HepG2 (cell line): Measurements from ENCODE around the gene CTSW. TPM values are rescaled to one million over a fixed set of nuclear protein-coding genes. Genes with fewer than 3 reads are reported as not detected.
A peak's percentile ranks its signal among the peaks of the same experiment; 100 is the strongest.

Experiments used
- CBX1 ChIP-seq: IDR thresholded peaks from one replicate; pipeline ENCODE4 v1.6.1; 2016; ENCODE audit warnings: antibody characterized with exemption, low read depth
- CHCHD3 ChIP-seq: sonication (generic); formaldehyde crosslinking; IDR thresholded peaks from 2 replicates; pipeline ENCODE4 v1.8.0; 2022; ENCODE audit warnings: mild to moderate bottlenecking, missing genetic modification reagents, moderate library complexity
- FOXA3 ChIP-seq: IDR thresholded peaks from 2 replicates; pipeline ENCODE4 v1.6.1; 2016; ENCODE audit warnings: missing genetic modification reagents, missing compliant biosample characterization
- GABPA ChIP-seq, 2 experiments: IDR thresholded peaks; 2 replicates each; pipeline ENCODE4 v1.6.1; 2011 to 2016; ENCODE audit warnings: low read depth in 2 of 2, low read length in 1 of 2, missing biosample characterization in 1 of 2, missing genetic modification characterization in 1 of 2
- GATAD2A ChIP-seq: IDR thresholded peaks from 2 replicates; pipeline ENCODE4 v1.6.1; 2016
- HOXA7 ChIP-seq: sonication (generic); formaldehyde crosslinking; IDR thresholded peaks from 2 replicates; pipeline ENCODE4 v1.8.1; 2022; ENCODE audit warnings: mild to moderate bottlenecking, missing genetic modification reagents, moderate library complexity
- MNT ChIP-seq: fragments of 450-650 bp; IDR thresholded peaks from 2 replicates; pipeline ENCODE4 v1.6.1; 2016
- MTERF4 ChIP-seq: sonication (generic); formaldehyde crosslinking; IDR thresholded peaks from 2 replicates; pipeline ENCODE4 v1.8.0; 2023; ENCODE audit warnings: mild to moderate bottlenecking, missing genetic modification reagents
- PAF1 ChIP-seq: IDR thresholded peaks from 2 replicates; pipeline ENCODE4 v1.6.1; 2016; ENCODE audit warnings: missing genetic modification reagents, missing compliant biosample characterization
- PAXIP1 ChIP-seq: sonication (generic); formaldehyde crosslinking; conservative IDR thresholded peaks from 2 replicates; pipeline ENCODE4 v1.4.0; 2020; ENCODE audit warnings: mild to moderate bottlenecking, missing genetic modification reagents, moderate library complexity
- RELA ChIP-seq: sonication (generic); formaldehyde crosslinking; IDR thresholded peaks from 2 replicates; pipeline ENCODE4 v1.4.0; 2020; ENCODE audit warnings: missing genetic modification reagents
- SMARCC2 ChIP-seq: fragments of 450-650 bp; IDR thresholded peaks from 2 replicates; pipeline ENCODE4 v1.6.1; 2017; ENCODE audit warnings: antibody characterized with exemption, mild to moderate bottlenecking
- SOX6 ChIP-seq, 2 experiments: fragments of 450-650 bp in 1 of 2; sonication (generic) in 1 of 2; formaldehyde crosslinking in 1 of 2; IDR thresholded peaks; 2 replicates each; pipeline versions ENCODE4 v1.4.0 to v1.6.1; 2017 to 2020; ENCODE audit warnings: antibody characterized with exemption in 1 of 2, mild to moderate bottlenecking in 1 of 2, missing genetic modification reagents in 1 of 2
- STAT5B ChIP-seq: sonication (generic); formaldehyde crosslinking; IDR thresholded peaks from 2 replicates; pipeline ENCODE4 v1.4.0; 2020; ENCODE audit warnings: missing genetic modification reagents
- ZBTB21 ChIP-seq: sonication (generic); formaldehyde crosslinking; IDR thresholded peaks from 2 replicates; pipeline ENCODE4 v1.4.0; 2020; ENCODE audit warnings: missing genetic modification reagents
- ZEB1 ChIP-seq: IDR thresholded peaks from 2 replicates; pipeline ENCODE4 v1.6.1; 2012; ENCODE audit warnings: mild to moderate bottlenecking, low read depth, inconsistent platforms; ENCODE audit not compliant: insufficient replicate concordance
- ZNF333 ChIP-seq: sonication (generic); formaldehyde crosslinking; IDR thresholded peaks from 2 replicates; pipeline ENCODE4 v1.4.0; 2020; ENCODE audit warnings: mild to moderate bottlenecking, missing genetic modification reagents, borderline replicate concordance
- ZNF337 ChIP-seq: sonication (generic); formaldehyde crosslinking; IDR thresholded peaks from 2 replicates; pipeline ENCODE4 v1.5.1; 2020; ENCODE audit warnings: missing genetic modification reagents, low read depth, mild to moderate bottlenecking, borderline replicate concordance
- ZNF451 ChIP-seq: sonication (generic); formaldehyde crosslinking; IDR thresholded peaks from 2 replicates; pipeline ENCODE4 v1.5.0; 2020; ENCODE audit warnings: mild to moderate bottlenecking, missing genetic modification reagents
- ZNF790 ChIP-seq: sonication (generic); formaldehyde crosslinking; IDR thresholded peaks from 2 replicates; pipeline ENCODE4 v1.8.0; 2022; ENCODE audit warnings: missing genetic modification reagents, mild to moderate bottlenecking, borderline replicate concordance
- ZSCAN25 ChIP-seq: sonication (generic); formaldehyde crosslinking; IDR thresholded peaks from 2 replicates; pipeline ENCODE4 v1.8.0; 2022; ENCODE audit warnings: mild to moderate bottlenecking, missing genetic modification reagents
- ZSCAN31 ChIP-seq: sonication (generic); formaldehyde crosslinking; IDR thresholded peaks from 2 replicates; pipeline ENCODE4 v1.5.0; 2020; ENCODE audit warnings: low read depth, mild to moderate bottlenecking, missing genetic modification reagents
- polyA plus RNA-seq, 8 experiments: library from polyadenylated mRNA; depleted of rRNA in 3 of 8; stranded (reverse) in 7 of 8; unstranded in 1 of 8; fragments of >200 nt; fragmentation: Illumina TruSeq in 4 of 8; extraction: Trizol in 4 of 8; gene quantifications; 2 replicates each; pipeline versions ENCODE4 v1.2.1 to v1.2.3, GENCODE V29; 2011 to 2016; ENCODE audit warnings: low read depth in 4 of 8, missing spikeins in 1 of 8, mixed read lengths in 1 of 8; ENCODE audit not compliant: insufficient read depth in 1 of 8
- total RNA-seq, 5 experiments: library from RNA; depleted of rRNA; stranded (reverse); fragments of >200 nt; fragmentation: Illumina TruSeq; extraction: Trizol; gene quantifications; 2 replicates each; pipeline ENCODE4 v1.2.3, GENCODE V29; 2016; ENCODE audit warnings: low read depth in 1 of 5
- TF ChIP-seq, protein P1 (sequence below): IDR thresholded peaks from 2 replicates; pipeline ENCODE4 v1.6.1; 2016; ENCODE audit warnings: missing compliant biosample characterization, missing genetic modification reagents, borderline replicate concordance

The CTSW gene
- total and polyA plus RNA-seq, 2 of the 13 experiments (the other 11 are each of a cell fraction or from before 2014, with no cell fraction given) = 0.09 TPM; not detected in 1

DNA sequence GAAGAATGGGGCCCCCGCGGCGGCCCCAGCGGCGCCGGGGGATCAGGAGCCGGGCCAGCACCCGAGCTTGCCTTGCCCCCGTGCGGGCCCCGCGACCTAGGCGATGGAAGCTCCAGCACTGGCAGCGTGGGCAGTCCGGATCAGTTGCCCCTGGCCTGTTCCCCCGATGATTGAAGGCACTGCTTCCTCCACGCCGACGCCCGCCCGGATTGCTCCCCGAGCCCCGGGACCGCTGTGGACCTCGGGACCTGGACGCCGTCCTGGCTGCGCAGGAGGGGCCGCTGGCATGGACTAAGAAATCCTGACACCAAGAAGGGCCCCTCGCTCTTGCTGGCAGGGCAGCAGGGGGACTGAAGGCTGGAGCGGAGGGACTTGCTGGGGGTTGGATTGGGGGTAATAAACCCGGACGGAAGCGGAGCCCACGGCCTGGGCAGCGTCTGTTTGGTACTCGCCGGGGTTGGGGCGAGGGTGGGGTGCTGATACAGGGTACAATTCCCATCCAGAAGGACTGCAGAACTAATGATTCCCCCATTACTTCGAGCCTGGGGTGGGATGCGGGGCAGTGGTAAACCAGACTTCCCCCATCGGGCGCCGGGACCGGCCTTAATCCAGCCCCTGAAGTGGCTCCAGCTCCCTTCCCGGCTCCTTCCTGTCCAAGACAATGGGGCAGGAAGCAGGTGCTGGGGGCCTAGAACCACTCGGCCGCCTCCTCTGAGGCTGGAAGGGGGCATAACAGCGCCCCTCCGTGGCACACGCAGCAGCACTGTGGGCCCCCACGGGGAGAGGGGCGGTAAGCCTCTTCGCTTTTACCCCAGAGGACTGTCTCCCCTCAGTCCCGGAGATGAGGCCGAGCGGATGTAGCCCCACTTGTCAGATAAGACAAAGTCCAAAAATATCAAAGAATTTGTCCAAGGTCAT, 11.8 kb downstream of the CTSW start (continued):
- TF ChIP-seq GABPA (IDR thresholded peaks at IDR 0.05; ENCODE audit: low read depth, low read length) = no peak
- TF ChIP-seq GABPA (CRISPR knock-in tag; IDR thresholded peaks at IDR 0.05; ENCODE audit: low read depth) = peak; percentile 74
- no peak for TF ChIP-seq HOXA7
- peak; percentile 36 for TF ChIP-seq FOXA3 (CRISPR knock-in tag)
- TF ChIP-seq ZNF333 (CRISPR knock-in tag) = 0 out of 2 replicates have a peak, but pooled peaks have one; percentile 9
- TF ChIP-seq PAXIP1 (CRISPR knock-in tag) = peak; percentile 85
- TF ChIP-seq ZBTB21 (CRISPR knock-in tag) = no peak
- TF ChIP-seq ZSCAN25 (CRISPR knock-in tag) = no peak
- TF ChIP-seq MTERF4 (CRISPR knock-in tag) = no peak
- TF ChIP-seq SMARCC2 = no peak
- no peak for TF ChIP-seq SOX6 (IDR thresholded peaks at IDR 0.05)
- TF ChIP-seq SOX6 (CRISPR knock-in tag; IDR thresholded peaks at IDR 0.05) = peak; percentile 38; the same call in 1 of the 2 replicates
- TF ChIP-seq ZNF790 (CRISPR knock-in tag) = no peak
- no peak for TF ChIP-seq CHCHD3 (CRISPR knock-in tag)
- TF ChIP-seq GATAD2A (CRISPR knock-in tag) = peak; percentile 75
- peak; percentile 21 for TF ChIP-seq CBX1
- TF ChIP-seq STAT5B (CRISPR knock-in tag) = no peak
- TF ChIP-seq, protein P1, sequence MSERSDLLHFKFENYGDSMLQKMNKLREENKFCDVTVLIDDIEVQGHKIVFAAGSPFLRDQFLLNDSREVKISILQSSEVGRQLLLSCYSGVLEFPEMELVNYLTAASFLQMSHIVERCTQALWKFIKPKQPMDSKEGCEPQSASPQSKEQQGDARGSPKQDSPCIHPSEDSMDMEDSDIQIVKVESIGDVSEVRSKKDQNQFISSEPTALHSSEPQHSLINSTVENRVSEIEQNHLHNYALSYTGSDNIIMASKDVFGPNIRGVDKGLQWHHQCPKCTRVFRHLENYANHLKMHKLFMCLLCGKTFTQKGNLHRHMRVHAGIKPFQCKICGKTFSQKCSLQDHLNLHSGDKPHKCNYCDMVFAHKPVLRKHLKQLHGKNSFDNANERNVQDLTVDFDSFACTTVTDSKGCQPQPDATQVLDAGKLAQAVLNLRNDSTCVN (CRISPR knock-in tag) = no peak
- no peak; the same call in 1 of the 2 replicates for TF ChIP-seq PAF1 (CRISPR knock-in tag)
- no peak for TF ChIP-seq ZNF451 (CRISPR knock-in tag)
- TF ChIP-seq ZEB1 = no peak
- TF ChIP-seq ZNF337 (CRISPR knock-in tag) = no peak
- peak; percentile 29; the same call in 1 of the 2 replicates for TF ChIP-seq ZSCAN31 (CRISPR knock-in tag)
- TF ChIP-seq RELA (CRISPR knock-in tag) = no peak
- TF ChIP-seq MNT = no peak
